A549 treated with Mapracorat at 1 μM for 4 hours (cell line): ENCODE data around the gene CCDC117. TPM values are rescaled to one million over a fixed set of nuclear protein-coding genes. Genes with fewer than 3 reads are reported as not detected.

Experiments used
- total RNA-seq: library from RNA; stranded (reverse); fragments of 200-300 nt; extraction: Qiagen RNA extraction; gene quantifications from 5 replicates; pipeline ENCODE4 v1.2.3, GENCODE V29; 2022

The CCDC117 gene
- 7.9 to 10.9 TPM (median 10.1 TPM) in 5 replicates for total RNA-seq

DNA sequence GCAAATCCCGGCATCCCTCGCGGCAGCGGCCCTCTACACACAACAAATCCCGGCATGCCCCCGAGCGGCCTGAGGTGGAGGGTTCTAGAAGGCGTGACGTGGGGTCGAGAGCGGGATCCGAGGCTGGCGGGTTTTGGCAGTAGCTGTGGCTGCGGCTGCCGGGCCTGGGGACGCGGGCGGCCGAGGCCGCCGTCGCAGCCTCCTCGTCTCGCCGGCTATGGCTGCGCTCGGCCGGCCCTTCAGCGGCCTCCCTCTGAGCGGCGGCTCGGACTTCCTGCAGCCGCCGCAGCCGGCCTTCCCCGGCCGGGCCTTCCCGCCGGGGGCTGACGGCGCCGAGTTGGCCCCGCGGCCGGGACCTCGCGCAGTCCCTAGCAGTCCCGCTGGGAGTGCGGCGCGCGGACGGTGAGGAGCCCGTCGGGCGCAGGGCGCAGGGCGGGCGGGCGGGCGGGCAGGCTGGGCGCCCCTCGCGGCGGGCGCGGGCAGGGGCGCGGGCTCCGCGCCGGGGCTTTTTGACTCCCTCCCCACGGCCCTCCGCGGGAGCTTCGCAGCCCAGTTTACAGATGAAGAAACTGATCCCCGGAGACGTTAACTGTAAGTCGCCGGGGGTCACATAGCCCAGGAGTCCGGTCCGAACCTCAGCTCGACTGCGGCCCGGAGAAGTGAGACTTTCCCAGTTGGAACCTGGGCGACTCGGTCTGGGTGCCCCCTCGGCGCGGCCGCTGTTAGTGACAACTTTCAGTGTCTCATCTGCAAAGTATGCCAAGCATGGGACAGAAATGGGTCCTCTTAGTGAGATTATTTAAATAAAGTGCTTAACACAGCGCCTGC lies at the start of gene CCDC117:
Gene CCDC117, plus strand, starts transcription at position 63 of the 828 bp plus-strand sequence. Its CDS starts 155 bp downstream, at position 218.

GRCh38 chr22:28741785-28742561 lies 30.5 kb upstream of the CCDC117 start, which contains the start of the genes CHEK2 and HSCB:
TSS of gene CHEK2 (minus strand) at chr22:28741820. CDS start at chr22:28734721, 7,099 bp downstream.
TSS of gene HSCB (plus strand) at chr22:28742039. CDS start at chr22:28742096, 57 bp downstream.

GRCh38 chr22:28800308-28801041 lies 28.0 kb downstream of the CCDC117 start, which contains the start of gene XBP1:
TSS of gene XBP1 (minus strand) at chr22:28800569.

Other genes with a start within 250 kb of the CCDC117 start
- 2.2 to 3.9 TPM (median 2.8 TPM) in 5 replicates for gene TTC28, start 92.9 kb upstream of the CCDC117 start, total RNA-seq
- gene CHEK2, start 30.9 kb upstream of the CCDC117 start, total RNA-seq, result 8.3 to 10.5 TPM (median 10.1 TPM) in 5 replicates
- gene HSCB, start 30.7 kb upstream of the CCDC117 start, total RNA-seq, result 10.7 to 14.4 TPM (median 13.7 TPM) in 5 replicates
- 45.5 to 55.3 TPM (median 53.9 TPM) in 5 replicates for gene XBP1, start 27.9 kb downstream of the CCDC117 start, total RNA-seq
- gene ZNRF3, start 110.9 kb downstream of the CCDC117 start, total RNA-seq, result 5.0 to 8.3 TPM (median 7.1 TPM) in 5 replicates